GM18526 (cell line): ENCODE measurements around the gene SLC23A1.
A peak's percentile ranks its signal among the peaks of the same experiment; 100 is the strongest.

Experiments used
- POLR2A ChIP-seq: IDR thresholded peaks from 3 replicates; pipeline ENCODE4 v1.6.1; 2011; ENCODE audit not compliant: insufficient read length; ENCODE audit errors: extremely low read depth

Gene SLC23A1

GRCh38 chr5:139394654-139395566 lies 11.8 kb upstream of the SLC23A1 start, which contains the start of gene PROB1:
Gene PROB1 (minus strand): TSS chr5:139395104. CDS start chr5:139395081, 23 bp downstream.
- no peak for TF ChIP-seq POLR2A

GRCh38 chr5:139394123-139394653 lies 11.1 kb upstream of the SLC23A1 start:
- TF ChIP-seq POLR2A = no peak

- TF ChIP-seq POLR2A = no peak
These were observed 10.5 kb upstream of the SLC23A1 start for GRCh38 chr5:139393497-139394122.

- TF ChIP-seq POLR2A = peak; percentile 44
These were observed 9.8 kb upstream of the SLC23A1 start for GRCh38 chr5:139392678-139393496.

GRCh38 chr5:139392324-139392677 lies 9.2 kb upstream of the SLC23A1 start:
- no peak for TF ChIP-seq POLR2A

- peak; percentile 55 for TF ChIP-seq POLR2A
These were observed 8.7 kb upstream of the SLC23A1 start for GRCh38 chr5:139391570-139392323.

GRCh38 chr5:139390639-139391569 lies 7.8 kb upstream of the SLC23A1 start:
- TF ChIP-seq POLR2A = no peak

GRCh38 chr5:139389701-139390638 lies 6.9 kb upstream of the SLC23A1 start, which contains the start of gene MZB1:
Gene MZB1 (minus strand): TSS chr5:139389913. CDS start chr5:139389856, 57 bp downstream.
- peak; percentile 96 for TF ChIP-seq POLR2A

- TF ChIP-seq POLR2A = peak; percentile 31
These were observed 5.2 kb upstream of the SLC23A1 start for GRCh38 chr5:139388198-139388821.

GRCh38 chr5:139387611-139388197 lies 4.6 kb upstream of the SLC23A1 start:
- TF ChIP-seq POLR2A = no peak

- TF ChIP-seq POLR2A = no peak
These were observed 2.9 kb upstream of the SLC23A1 start for GRCh38 chr5:139386050-139386438.
